ENCODE data around the gene SH3GLB2. TPM values are rescaled to one million over a fixed set of nuclear protein-coding genes. Genes with fewer than 3 reads are reported as not detected.

SH3GLB2 gene
- total RNA-seq, 5 donors from 2014 or later (not counting 1 experiment from before 2014, with no cell fraction given): 85.8 to 140 (median 131) TPM

- Mint-ChIP-seq H3K27ac (no peak overlapping the region), H3K4me3 (no peak overlapping the region), H3K4me1 (peaks cover 13 to 16% (median 13%) of the 10 kb centered on the region in 3 donors), H3K36me3 (peaks cover 52% of the 10 kb centered on the region), H3K27me3 (no peaks in the 10 kb centered on the region), H3K9me3 (no peaks in the 10 kb centered on the region)
- peak in 2 of 4 experiments; percentile 32 to 48 for ATAC-seq (replicated peaks in 1 of 4)
- H3K27ac ChIP-seq (ENCODE audit: low read length): no peak overlapping the region
- H3K27me3 ChIP-seq (replicated peaks in 1 of 2; ENCODE audit: control insufficient read depth in 2 of 2, extremely low read depth in 1 of 2, insufficient read depth in 2 of 2, low read length in 1 of 2): no peaks in the 10 kb centered on the region
- no peak for DNase-seq
- peaks cover 10 to 85% of the 10 kb centered on the region in 2 donors for H3K36me3 ChIP-seq (ENCODE audit: control insufficient read depth in 2 of 2, extremely low read depth in 1 of 2, insufficient read depth in 1 of 2, low read length in 1 of 2)
- no peaks in the 10 kb centered on the region for H3K9me3 ChIP-seq
- 86% methylated on average over 5 of the region's 5 CpGs for WGBS (ENCODE audit: insufficient coverage)
- H3K4me1 ChIP-seq (ENCODE audit: control insufficient read depth in 1 of 2, extremely low read depth in 1 of 2, insufficient read depth in 2 of 2, low read length in 2 of 2): peaks cover 0 to 4% of the 10 kb centered on the region in 2 experiments
- ChIA-PET POLR2A (no interaction called here), CTCF (no interaction called here)
- no peak overlapping the region for H3K4me3 ChIP-seq (ENCODE audit: control insufficient read depth in 1 of 2, extremely low read depth in 1 of 2, low read length in 1 of 2)
Measured at GRCh38 chr9:128995791-128996190, 32.3 kb downstream of the SH3GLB2 start.

GRCh38 chr9:128992995-128993394 is 35.1 kb downstream of the SH3GLB2 start:
- H3K36me3 Mint-ChIP-seq: peaks cover 54% of the 10 kb centered on the region
- H3K4me1 Mint-ChIP-seq: peaks cover 11 to 16% (median 13%) of the 10 kb centered on the region in 3 donors
- no peak overlapping the region for H3K4me3 Mint-ChIP-seq
- H3K9me3 Mint-ChIP-seq: no peaks in the 10 kb centered on the region
- Histone ChIP-seq H3K9me3 (no peaks in the 10 kb centered on the region), H3K4me1 (ENCODE audit: control insufficient read depth in 1 of 2, extremely low read depth in 1 of 2, insufficient read depth in 2 of 2, low read length in 2 of 2) (peaks cover 0 to 4% of the 10 kb centered on the region in 2 experiments), H3K36me3 (ENCODE audit: control insufficient read depth in 2 of 2, extremely low read depth in 1 of 2, insufficient read depth in 1 of 2, low read length in 1 of 2) (peaks cover 5 to 85% of the 10 kb centered on the region in 2 donors), H3K27me3 (replicated peaks in 1 of 2; ENCODE audit: control insufficient read depth in 2 of 2, extremely low read depth in 1 of 2, insufficient read depth in 2 of 2, low read length in 1 of 2) (no peaks in the 10 kb centered on the region), H3K27ac (ENCODE audit: low read length) (no peak overlapping the region), H3K4me3 (ENCODE audit: control insufficient read depth in 1 of 2, extremely low read depth in 1 of 2, low read length in 1 of 2) (no peak overlapping the region)
- H3K27ac Mint-ChIP-seq: no peak overlapping the region
- POLR2A ChIA-PET: no interaction called here
- DNase-seq (no peak), ATAC-seq (replicated peaks in 1 of 4) (no peak)
- CTCF ChIA-PET: no interaction called here
- no peaks in the 10 kb centered on the region for H3K27me3 Mint-ChIP-seq
- 100% methylated on average over 6 of the region's 7 CpGs for WGBS (ENCODE audit: insufficient coverage)

GRCh38 chr9:128987805-128988204 is 40.3 kb downstream of the SH3GLB2 start:
- H3K4me1 ChIP-seq (ENCODE audit: control insufficient read depth in 1 of 2, extremely low read depth in 1 of 2, insufficient read depth in 2 of 2, low read length in 2 of 2): no peaks in the 10 kb centered on the region
- H3K9me3 ChIP-seq: no peaks in the 10 kb centered on the region
- Mint-ChIP-seq H3K27me3 (no peaks in the 10 kb centered on the region), H3K4me3 (no peak overlapping the region), H3K4me1 (no peaks in the 10 kb centered on the region), H3K9me3 (no peaks in the 10 kb centered on the region), H3K27ac (no peak overlapping the region), H3K36me3 (peaks cover 56% of the 10 kb centered on the region)
- peaks cover 4 to 86% of the 10 kb centered on the region in 2 donors for H3K36me3 ChIP-seq (ENCODE audit: control insufficient read depth in 2 of 2, extremely low read depth in 1 of 2, insufficient read depth in 1 of 2, low read length in 1 of 2)
- H3K4me3 ChIP-seq (ENCODE audit: control insufficient read depth in 1 of 2, extremely low read depth in 1 of 2, low read length in 1 of 2): no peak overlapping the region
- H3K27me3 ChIP-seq (replicated peaks in 1 of 2; ENCODE audit: control insufficient read depth in 2 of 2, extremely low read depth in 1 of 2, insufficient read depth in 2 of 2, low read length in 1 of 2): no peaks in the 10 kb centered on the region
- DNase-seq: no peak
- 100% methylated on average over 1 of the region's 5 CpGs for WGBS (ENCODE audit: insufficient coverage)
- ChIA-PET CTCF (no interaction called here), POLR2A (interaction anchor here in 1 of 2 donors (0.6 kb wide), 1 partner anchor 458 kb away, joined by 8 read pairs; no protein-coding TSS in a partner anchor)
- no peak overlapping the region for H3K27ac ChIP-seq (ENCODE audit: low read length)
- ATAC-seq (replicated peaks in 1 of 4): no peak

GRCh38 chr9:128986671-128987070 is 41.5 kb downstream of the SH3GLB2 start:
- H3K4me3 Mint-ChIP-seq: no peak overlapping the region
- Histone ChIP-seq H3K27ac (ENCODE audit: low read length) (no peak overlapping the region), H3K36me3 (ENCODE audit: control insufficient read depth in 2 of 2, extremely low read depth in 1 of 2, insufficient read depth in 1 of 2, low read length in 1 of 2) (peaks cover 4 to 90% of the 10 kb centered on the region in 2 donors), H3K4me3 (ENCODE audit: control insufficient read depth in 1 of 2, extremely low read depth in 1 of 2, low read length in 1 of 2) (no peak overlapping the region), H3K27me3 (replicated peaks in 1 of 2; ENCODE audit: control insufficient read depth in 2 of 2, extremely low read depth in 1 of 2, insufficient read depth in 2 of 2, low read length in 1 of 2) (no peaks in the 10 kb centered on the region), H3K9me3 (no peaks in the 10 kb centered on the region), H3K4me1 (ENCODE audit: control insufficient read depth in 1 of 2, extremely low read depth in 1 of 2, insufficient read depth in 2 of 2, low read length in 2 of 2) (no peaks in the 10 kb centered on the region)
- 95% methylated on average over 5 of the region's 5 CpGs for WGBS (ENCODE audit: insufficient coverage)
- H3K27ac Mint-ChIP-seq: peak overlapping the region in 1 of 2 donors; percentile 49
- H3K27me3 Mint-ChIP-seq: no peaks in the 10 kb centered on the region
- DNase-seq: no peak
- ATAC-seq (replicated peaks in 1 of 4): no peak
- ChIA-PET POLR2A (interaction anchor here in 1 of 2 donors (0.6 kb wide), 1 partner anchor 45 kb away, joined by 5 read pairs; no protein-coding TSS in a partner anchor), CTCF (no interaction called here)
- peaks cover 59% of the 10 kb centered on the region for H3K36me3 Mint-ChIP-seq
- no peaks in the 10 kb centered on the region for H3K4me1 Mint-ChIP-seq
- H3K9me3 Mint-ChIP-seq: no peaks in the 10 kb centered on the region

- no peaks in the 10 kb centered on the region for H3K27me3 Mint-ChIP-seq
- ChIA-PET CTCF (no interaction called here), POLR2A (no interaction called here)
- ATAC-seq (replicated peaks in 1 of 4) (no peak), DNase-seq (no peak)
- no peaks in the 10 kb centered on the region for H3K4me1 ChIP-seq (ENCODE audit: control insufficient read depth in 1 of 2, extremely low read depth in 1 of 2, insufficient read depth in 2 of 2, low read length in 2 of 2)
- no peak overlapping the region for H3K4me3 Mint-ChIP-seq
- H3K4me1 Mint-ChIP-seq: no peaks in the 10 kb centered on the region
- no peak overlapping the region for H3K27ac Mint-ChIP-seq
- 100% methylated on average over 2 of the region's 8 CpGs for WGBS (ENCODE audit: insufficient coverage)
- peaks cover 80% of the 10 kb centered on the region for H3K36me3 Mint-ChIP-seq
- H3K27me3 ChIP-seq (replicated peaks in 1 of 2; ENCODE audit: control insufficient read depth in 2 of 2, extremely low read depth in 1 of 2, insufficient read depth in 2 of 2, low read length in 1 of 2): no peaks in the 10 kb centered on the region
- peaks cover 4 to 92% of the 10 kb centered on the region in 2 donors for H3K36me3 ChIP-seq (ENCODE audit: control insufficient read depth in 2 of 2, extremely low read depth in 1 of 2, insufficient read depth in 1 of 2, low read length in 1 of 2)
- no peaks in the 10 kb centered on the region for H3K9me3 ChIP-seq
- H3K27ac ChIP-seq (ENCODE audit: low read length): no peak overlapping the region
- no peaks in the 10 kb centered on the region for H3K9me3 Mint-ChIP-seq
- H3K4me3 ChIP-seq (ENCODE audit: control insufficient read depth in 1 of 2, extremely low read depth in 1 of 2, low read length in 1 of 2): no peak overlapping the region
Measured at GRCh38 chr9:128983536-128983935, 44.6 kb downstream of the SH3GLB2 start.

- Histone ChIP-seq H3K27me3 (replicated peaks in 1 of 2; ENCODE audit: control insufficient read depth in 2 of 2, extremely low read depth in 1 of 2, insufficient read depth in 2 of 2, low read length in 1 of 2) (no peaks in the 10 kb centered on the region), H3K9me3 (no peaks in the 10 kb centered on the region), H3K27ac (ENCODE audit: low read length) (no peak overlapping the region), H3K4me1 (ENCODE audit: control insufficient read depth in 1 of 2, extremely low read depth in 1 of 2, insufficient read depth in 2 of 2, low read length in 2 of 2) (no peaks in the 10 kb centered on the region), H3K4me3 (ENCODE audit: control insufficient read depth in 1 of 2, extremely low read depth in 1 of 2, low read length in 1 of 2) (no peak overlapping the region), H3K36me3 (ENCODE audit: control insufficient read depth in 2 of 2, extremely low read depth in 1 of 2, insufficient read depth in 1 of 2, low read length in 1 of 2) (peaks cover 19 to 80% of the 10 kb centered on the region in 2 donors)
- CTCF ChIA-PET: no interaction called here
- Mint-ChIP-seq H3K4me3 (no peak overlapping the region), H3K27ac (no peak overlapping the region), H3K4me1 (no peaks in the 10 kb centered on the region), H3K9me3 (no peaks in the 10 kb centered on the region), H3K27me3 (no peaks in the 10 kb centered on the region), H3K36me3 (peaks cover 64% of the 10 kb centered on the region)
- DNase-seq: no peak
- POLR2A ChIA-PET: no interaction called here
- no peak for ATAC-seq (replicated peaks in 1 of 4)
- no CpG with 5 or more reads among the region's 3 CpGs for WGBS (ENCODE audit: insufficient coverage)
Measured at GRCh38 chr9:128979111-128979510, 49.0 kb downstream of the SH3GLB2 start.

GRCh38 chr9:128972956-128973355 is 55.2 kb downstream of the SH3GLB2 start:
- ATAC-seq (replicated peaks in 1 of 4): no peak
- H3K36me3 Mint-ChIP-seq: peaks cover 63% of the 10 kb centered on the region
- Histone ChIP-seq H3K4me1 (ENCODE audit: control insufficient read depth in 1 of 2, extremely low read depth in 1 of 2, insufficient read depth in 2 of 2, low read length in 2 of 2) (no peaks in the 10 kb centered on the region), H3K4me3 (ENCODE audit: control insufficient read depth in 1 of 2, extremely low read depth in 1 of 2, low read length in 1 of 2) (no peak overlapping the region), H3K9me3 (no peaks in the 10 kb centered on the region), H3K36me3 (ENCODE audit: control insufficient read depth in 2 of 2, extremely low read depth in 1 of 2, insufficient read depth in 1 of 2, low read length in 1 of 2) (peaks cover 14 to 78% of the 10 kb centered on the region in 2 donors), H3K27ac (ENCODE audit: low read length) (no peak overlapping the region), H3K27me3 (replicated peaks in 1 of 2; ENCODE audit: control insufficient read depth in 2 of 2, extremely low read depth in 1 of 2, insufficient read depth in 2 of 2, low read length in 1 of 2) (no peaks in the 10 kb centered on the region)
- WGBS (ENCODE audit: insufficient coverage): no CpG with 5 or more reads among the region's 4 CpGs
- no peak overlapping the region for H3K4me3 Mint-ChIP-seq
- no peak overlapping the region for H3K27ac Mint-ChIP-seq
- DNase-seq: no peak
- no peaks in the 10 kb centered on the region for H3K27me3 Mint-ChIP-seq
- ChIA-PET CTCF (no interaction called here), POLR2A (interaction anchor here in 1 of 2 donors (0.6 kb wide), 1 partner anchor 280 kb away, joined by 6 read pairs; no protein-coding TSS in a partner anchor)
- H3K9me3 Mint-ChIP-seq: no peaks in the 10 kb centered on the region
- no peaks in the 10 kb centered on the region for H3K4me1 Mint-ChIP-seq

All from T-cell (primary cell).